Fibroblast of lung (primary cell): ENCODE results near the gene KCNQ2.

Experiments used
- CTCF ChIP-seq, 2 donors: IDR thresholded peaks in 1 of 2; conservative IDR thresholded peaks in 1 of 2; 1 replicate in 1 of 2; 2 replicates in 1 of 2; pipeline ENCODE4 v1.5.1; 2011 to 2012; ENCODE audit warnings: low read length in 2 of 2, control low read depth in 1 of 2, inconsistent platforms in 1 of 2, low read depth in 1 of 2, mild to moderate bottlenecking in 1 of 2
- EZH2 ChIP-seq: IDR thresholded peaks from 2 replicates; pipeline ENCODE4 v1.5.1; 2012; ENCODE audit warnings: low read length, control low read depth, mild to moderate bottlenecking; ENCODE audit errors: missing control alignments

GRCh38 chr20:63398744-63399514 lies 73.5 kb downstream of the KCNQ2 start:
- no peak for TF ChIP-seq CTCF (conservative IDR thresholded peaks at IDR 0.05 in 1 of 2, IDR thresholded peaks at IDR 0.05 in 1 of 2; ENCODE audit: low read depth in 1 of 2, low read length in 2 of 2)
- TF ChIP-seq EZH2 = no peak
